Muscle of leg (tissue), 11 donors: ENCODE results near the gene LTB4R2. TPM values are rescaled to one million over a fixed set of nuclear protein-coding genes. Genes with fewer than 3 reads are reported as not detected.

Source experiments
- DNase-seq: peaks from one replicate; pipeline ENCODE4 v3.0.0; 2013
- H3K27ac ChIP-seq: one replicate; pipeline ENCODE4 v1.5.1; 2013; ENCODE audit warnings: mild to moderate bottlenecking, low read length, control low read depth
- H3K27me3 ChIP-seq: one replicate; pipeline ENCODE4 v1.6.1; 2013; ENCODE audit warnings: low read length; ENCODE audit not compliant: control insufficient read depth, insufficient read depth
- H3K36me3 ChIP-seq: one replicate; pipeline ENCODE4 v1.6.1; 2013; ENCODE audit warnings: low read length; ENCODE audit not compliant: control insufficient read depth, insufficient read depth
- H3K4me1 ChIP-seq: one replicate; pipeline ENCODE4 v1.6.1; 2013; ENCODE audit warnings: low read length; ENCODE audit not compliant: control insufficient read depth, insufficient read depth
- H3K4me3 ChIP-seq: one replicate; pipeline ENCODE4 v1.5.1; 2013; ENCODE audit warnings: low read length, control low read depth
- H3K9me3 ChIP-seq: replicated peaks from 2 replicates; pipeline ENCODE4 v1.6.1; 2013; ENCODE audit warnings: low read depth, low read length; ENCODE audit not compliant: control insufficient read depth
- WGBS: methylation state at CpG from one replicate; pipeline ENCODE4 v1.1.5; 2013; ENCODE audit warnings: missing lambda C conversion rate; ENCODE audit not compliant: insufficient coverage; 5-methylcytosine and 5-hydroxymethylcytosine counted together
- polyA plus RNA-seq, 8 donors: library from polyadenylated mRNA; unstranded; fragments of 120-200 nt; gene quantifications; one replicate each; pipeline versions ENCODE4 v1.2.1 to v1.2.3, GENCODE V29; 2013; ENCODE audit warnings: inconsistent platforms in 1 of 8, low replicate concordance in 1 of 8; ENCODE audit not compliant: insufficient read length in 8 of 8, insufficient read depth in 1 of 8
- total RNA-seq: library from RNA; stranded (reverse); fragments of 120-200 nt; gene quantifications from one replicate; pipeline ENCODE4 v1.2.4, GENCODE V29; 2013

LTB4R2 gene
- total and polyA plus RNA-seq, 9 donors, result 1.1 to 4.4 (median 2.7) TPM

- Histone ChIP-seq H3K36me3 (peaks cover 33% of the 10 kb centered on the region), H3K27me3 (no peaks in the 10 kb centered on the region), H3K27ac (no peak overlapping the region), H3K9me3 (no peaks in the 10 kb centered on the region), H3K4me1 (peaks cover 4% of the 10 kb centered on the region), H3K4me3 (no peak overlapping the region)
- 91% methylated on average over 17 of the region's 18 CpGs for WGBS
- no peak for DNase-seq
Observed at GRCh38 chr14:24266344-24267244, 43.3 kb upstream of the LTB4R2 start.

GRCh38 chr14:24267516-24267915 lies 42.4 kb upstream of the LTB4R2 start:
- peaks cover 9% of the 10 kb centered on the region for H3K4me1 ChIP-seq
- WGBS, result 94% methylated on average over 9 of the region's 9 CpGs
- H3K27ac ChIP-seq, result no peak overlapping the region
- DNase-seq, result no peak
- H3K36me3 ChIP-seq, result peaks cover 33% of the 10 kb centered on the region
- H3K9me3 ChIP-seq, result no peaks in the 10 kb centered on the region
- H3K27me3 ChIP-seq, result no peaks in the 10 kb centered on the region
- H3K4me3 ChIP-seq, result no peak overlapping the region

- 93% methylated on average over 7 of the region's 9 CpGs for WGBS
- Histone ChIP-seq H3K27ac (no peak overlapping the region), H3K27me3 (no peaks in the 10 kb centered on the region), H3K36me3 (peaks cover 33% of the 10 kb centered on the region), H3K9me3 (no peaks in the 10 kb centered on the region), H3K4me1 (peaks cover 9% of the 10 kb centered on the region), H3K4me3 (no peak overlapping the region)
- no peak for DNase-seq
Observed at GRCh38 chr14:24268225-24268624, 41.7 kb upstream of the LTB4R2 start.

GRCh38 chr14:24269368-24269767 lies 40.6 kb upstream of the LTB4R2 start:
- H3K27me3 ChIP-seq, result no peaks in the 10 kb centered on the region
- H3K9me3 ChIP-seq, result no peaks in the 10 kb centered on the region
- no peak overlapping the region for H3K4me3 ChIP-seq
- H3K36me3 ChIP-seq, result peaks cover 33% of the 10 kb centered on the region
- H3K4me1 ChIP-seq, result peaks cover 9% of the 10 kb centered on the region
- no peak overlapping the region for H3K27ac ChIP-seq
- WGBS, result 97% methylated on average over 6 of the region's 8 CpGs
- no peak for DNase-seq

GRCh38 chr14:24269910-24270536 lies 39.9 kb upstream of the LTB4R2 start:
- WGBS, result 95% methylated on average over 14 of the region's 14 CpGs
- H3K27ac ChIP-seq, result no peak overlapping the region
- peaks cover 9% of the 10 kb centered on the region for H3K4me1 ChIP-seq
- no peaks in the 10 kb centered on the region for H3K27me3 ChIP-seq
- H3K4me3 ChIP-seq, result no peak overlapping the region
- peaks cover 32% of the 10 kb centered on the region for H3K36me3 ChIP-seq
- no peaks in the 10 kb centered on the region for H3K9me3 ChIP-seq
- DNase-seq, result no peak

GRCh38 chr14:24270537-24271133 lies 39.3 kb upstream of the LTB4R2 start:
- H3K27ac ChIP-seq, result peak overlapping the region; percentile 87
- H3K4me1 ChIP-seq, result peaks cover 9% of the 10 kb centered on the region
- no peaks in the 10 kb centered on the region for H3K27me3 ChIP-seq
- WGBS, result 7% methylated on average over 10 of the region's 13 CpGs
- DNase-seq, result no peak
- H3K9me3 ChIP-seq, result no peaks in the 10 kb centered on the region
- H3K4me3 ChIP-seq, result peak overlapping the region; percentile 67
- peaks cover 30% of the 10 kb centered on the region for H3K36me3 ChIP-seq

- peak; percentile 95 for DNase-seq
- under 1% methylated on average over 52 of the region's 61 CpGs for WGBS
- peak within 1 kb of the TSS; percentile 67 for H3K4me3 ChIP-seq
- H3K27me3 ChIP-seq, result no peaks in the 10 kb centered on the region
- peak within 1 kb of the TSS; percentile 87 for H3K27ac ChIP-seq
- H3K4me1 ChIP-seq, result peaks cover 9% of the 10 kb centered on the region
- peaks cover 27% of the 10 kb centered on the region for H3K36me3 ChIP-seq
- no peaks in the 10 kb centered on the region for H3K9me3 ChIP-seq
Observed at GRCh38 chr14:24271134-24271833, 38.7 kb upstream of the LTB4R2 start, which contains the start of gene RABGGTA. RABGGTA (minus strand) TSS chr14:24271597; CDS start chr14:24271115, 482 bp downstream.

GRCh38 chr14:24271834-24272263 lies 38.1 kb upstream of the LTB4R2 start:
- Histone ChIP-seq H3K36me3 (peaks cover 21% of the 10 kb centered on the region), H3K9me3 (no peaks in the 10 kb centered on the region), H3K27ac (peak overlapping the region; percentile 45), H3K27me3 (no peaks in the 10 kb centered on the region), H3K4me1 (peaks cover 9% of the 10 kb centered on the region), H3K4me3 (peak overlapping the region; percentile 67)
- no peak for DNase-seq
- WGBS, result 36% methylated on average over 2 of the region's 3 CpGs

GRCh38 chr14:24272467-24272866 lies 37.5 kb upstream of the LTB4R2 start:
- Histone ChIP-seq H3K9me3 (no peaks in the 10 kb centered on the region), H3K27me3 (no peaks in the 10 kb centered on the region), H3K36me3 (peaks cover 15% of the 10 kb centered on the region), H3K4me1 (peaks cover 9% of the 10 kb centered on the region), H3K4me3 (no peak overlapping the region), H3K27ac (no peak overlapping the region)
- DNase-seq, result no peak
- WGBS, result 79% methylated on average over 2 of the region's 2 CpGs
